ENCODE data around the gene RCOR2.

The RCOR2 gene

GRCh38 chr11:63907063-63907462, 9.9 kb downstream of the RCOR2 start:
- DNase-seq, result no peak

DNA sequence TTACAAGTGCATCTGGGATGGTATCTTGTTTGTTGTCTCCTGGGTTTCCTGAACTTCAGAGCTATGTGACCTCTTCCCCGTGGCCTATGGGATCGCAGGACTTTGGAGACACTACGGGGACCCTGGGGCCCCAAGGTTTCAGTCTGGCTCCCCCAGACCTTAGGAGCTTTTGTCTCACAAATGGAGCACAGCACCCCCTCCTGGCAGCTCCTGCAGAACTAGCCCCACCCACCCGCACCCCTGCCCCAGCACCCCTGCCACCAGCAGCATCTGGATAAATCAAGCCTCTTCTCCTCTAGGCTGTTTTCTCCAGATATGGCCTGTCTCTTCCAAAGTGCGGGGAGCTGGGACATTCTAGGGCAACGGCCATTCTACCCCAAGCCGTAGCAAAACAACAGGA, 10.4 kb downstream of the RCOR2 start:
- no peak for DNase-seq

GRCh38 chr11:63906087-63906486, 10.9 kb downstream of the RCOR2 start:
- DNase-seq, result no peak

GRCh38 chr11:63905179-63905578, 11.8 kb downstream of the RCOR2 start:
- no peak for DNase-seq

DNA sequence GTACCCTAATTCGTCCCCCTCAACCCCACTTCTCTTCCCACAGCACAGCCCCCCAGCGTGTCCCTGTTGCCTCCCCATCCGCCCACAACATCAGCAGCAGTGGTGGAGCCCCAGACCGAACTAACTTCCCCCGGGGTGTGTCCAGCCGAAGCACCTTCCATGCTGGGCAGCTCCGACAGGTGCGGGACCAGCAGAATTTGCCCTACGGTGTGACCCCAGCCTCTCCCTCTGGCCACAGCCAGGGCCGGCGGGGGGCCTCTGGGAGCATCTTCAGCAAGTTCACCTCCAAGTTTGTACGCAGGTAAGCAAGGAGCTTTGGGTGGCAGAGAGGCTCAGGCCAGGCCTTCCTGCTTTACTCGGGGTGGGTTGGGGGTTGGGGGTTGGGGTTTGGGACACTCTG, 12.2 kb downstream of the RCOR2 start:
- no peak for DNase-seq

- no peak for DNase-seq
Observed at GRCh38 chr11:63903884-63904283, 13.1 kb downstream of the RCOR2 start.

- DNase-seq, result no peak
Observed at GRCh38 chr11:63901660-63902059, 15.3 kb downstream of the RCOR2 start.

DNA sequence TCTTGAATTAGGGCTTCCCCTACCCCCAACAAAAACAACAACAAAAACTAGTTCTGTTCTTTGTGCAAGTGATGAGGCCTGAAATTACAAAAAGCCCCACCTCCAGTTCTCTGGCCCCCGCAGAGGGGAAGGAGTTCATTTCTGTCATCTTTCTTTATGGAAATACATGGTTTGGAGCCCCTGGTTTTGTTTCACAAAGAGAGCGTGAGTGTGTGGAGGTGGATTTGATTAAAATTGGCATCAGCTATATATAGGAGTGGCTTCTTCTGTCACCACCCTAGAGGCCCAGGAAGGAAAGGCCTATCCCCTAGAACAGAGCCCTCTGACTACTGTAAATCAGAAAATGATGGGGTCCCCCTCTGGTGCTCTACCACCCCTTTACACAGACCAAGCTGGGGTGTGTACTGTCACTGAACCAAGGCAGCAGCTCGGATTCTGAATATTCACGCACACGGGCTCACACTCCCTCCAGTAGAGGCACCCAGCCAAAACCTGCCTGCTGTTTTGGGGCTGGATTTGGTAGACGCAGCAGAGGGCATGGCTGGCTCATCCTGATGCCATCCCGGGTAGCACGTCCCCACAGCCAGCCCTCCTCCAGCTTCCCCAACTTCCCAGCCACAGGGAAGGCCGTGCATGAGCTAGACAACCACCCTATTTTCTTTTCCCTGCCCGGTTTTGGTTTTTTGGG, 19.4 kb downstream of the RCOR2 start:
- no peak for DNase-seq

DNA sequence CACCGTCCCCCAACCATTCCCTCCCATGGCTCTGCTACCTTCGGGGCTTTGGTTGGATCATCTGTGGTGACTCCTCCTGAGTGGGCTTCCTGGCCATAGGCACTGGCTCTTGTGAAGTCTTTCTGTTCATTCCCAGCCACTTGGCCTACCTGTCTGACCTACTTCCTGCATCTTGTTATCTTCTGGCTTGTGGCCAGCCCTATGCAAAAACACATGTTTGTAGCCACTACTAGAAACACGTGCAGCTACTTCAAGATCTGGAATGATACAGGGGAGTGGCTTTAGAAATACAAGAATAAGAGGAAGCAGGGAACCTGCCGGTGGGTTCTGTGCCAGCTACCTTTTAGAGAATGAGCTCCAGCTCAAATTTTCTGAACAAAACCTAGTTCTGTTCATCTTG, 20.9 kb downstream of the RCOR2 start:
- no peak for DNase-seq

GRCh38 chr11:63893355-63893754, 23.6 kb downstream of the RCOR2 start:
- DNase-seq, result no peak

DNA sequence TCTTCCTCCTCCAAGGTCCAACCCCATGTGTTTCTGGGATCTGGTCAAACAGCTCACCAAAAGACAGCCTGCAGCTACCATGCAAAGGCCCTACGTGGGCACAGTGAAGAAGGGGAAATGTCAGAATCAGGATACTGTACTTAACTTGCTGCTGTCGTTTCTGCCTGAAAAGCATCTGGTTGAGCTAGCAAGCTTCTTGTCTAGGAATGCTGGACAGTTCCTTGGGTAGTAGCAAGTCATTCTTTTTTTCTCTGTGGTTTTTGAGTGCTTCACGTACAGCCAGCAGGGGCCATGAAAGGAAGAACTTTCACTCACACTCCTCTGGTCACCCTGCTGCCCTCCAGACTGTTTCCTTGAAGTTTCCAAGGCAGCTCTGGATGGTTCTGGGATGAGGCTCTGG, 24.7 kb downstream of the RCOR2 start:
- no peak for DNase-seq

DNA sequence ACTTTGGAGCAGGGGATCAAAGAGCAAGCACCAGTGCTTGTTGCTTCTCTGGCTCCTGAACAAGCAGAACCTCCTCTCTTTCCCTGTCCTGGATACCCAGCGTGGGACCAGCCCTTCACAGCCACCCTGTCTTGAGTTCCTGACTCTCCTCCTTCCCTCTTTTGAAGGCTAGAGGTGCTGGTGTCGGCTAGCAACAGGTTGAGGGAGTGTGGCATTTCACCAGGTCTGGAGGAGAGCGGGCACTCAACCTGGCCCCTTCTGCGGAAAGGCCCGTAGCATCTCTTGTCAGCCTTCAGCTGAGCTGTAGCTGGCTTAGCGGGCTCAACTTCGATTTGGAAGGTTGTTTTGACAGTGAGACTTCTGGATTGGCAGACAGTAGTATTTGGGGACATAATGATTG, 26.6 kb downstream of the RCOR2 start:
- no peak for DNase-seq

- no peak for DNase-seq
Observed at GRCh38 chr11:63889344-63889743, 27.6 kb downstream of the RCOR2 start.

DNA sequence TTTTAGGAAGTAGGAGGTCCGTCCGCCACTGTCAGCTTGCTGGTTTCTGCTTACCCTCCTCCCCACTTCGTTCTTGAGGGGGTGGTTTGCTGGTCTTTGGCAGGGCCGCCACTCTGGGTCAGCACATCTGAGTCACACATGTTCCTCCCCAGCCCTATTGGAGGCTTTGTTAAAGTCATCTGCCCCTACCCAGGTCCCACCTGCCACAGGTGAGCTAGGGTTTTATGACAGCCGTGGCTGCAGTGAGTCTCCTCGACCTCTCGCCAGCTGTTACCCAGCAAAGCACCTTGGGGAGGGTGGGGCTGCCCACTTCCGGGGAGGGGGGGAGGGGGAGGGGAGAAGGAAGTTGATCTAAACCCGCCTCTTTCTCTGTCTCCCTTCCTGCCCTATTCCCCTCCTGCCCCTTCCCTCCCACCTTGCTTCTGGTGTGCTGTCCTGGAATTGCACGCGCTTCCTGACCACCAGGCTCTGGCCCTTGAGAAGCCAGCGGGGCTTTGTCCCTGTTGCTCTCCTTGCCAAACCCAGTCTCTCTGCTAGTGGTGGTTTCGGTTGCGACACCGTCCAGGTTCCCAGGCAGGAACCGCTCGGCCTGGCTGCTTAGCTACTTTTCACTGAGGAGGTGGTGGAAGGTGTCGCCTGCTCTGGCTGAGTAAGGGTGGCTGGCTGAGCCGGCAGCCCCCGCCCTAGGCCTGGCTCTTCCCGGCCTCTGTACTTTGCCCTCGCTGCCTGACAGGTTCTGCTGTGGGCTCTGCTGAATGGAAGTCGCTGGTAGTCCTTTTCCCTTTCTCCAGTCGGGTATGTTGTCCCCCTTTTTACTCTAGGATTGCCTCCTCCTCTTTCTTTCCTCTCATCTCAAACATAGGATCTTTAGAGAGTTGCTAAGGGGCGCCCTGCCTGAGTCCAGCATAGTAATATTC, 28.5 kb downstream of the RCOR2 start:
- peak; percentile 58 for DNase-seq

DNA sequence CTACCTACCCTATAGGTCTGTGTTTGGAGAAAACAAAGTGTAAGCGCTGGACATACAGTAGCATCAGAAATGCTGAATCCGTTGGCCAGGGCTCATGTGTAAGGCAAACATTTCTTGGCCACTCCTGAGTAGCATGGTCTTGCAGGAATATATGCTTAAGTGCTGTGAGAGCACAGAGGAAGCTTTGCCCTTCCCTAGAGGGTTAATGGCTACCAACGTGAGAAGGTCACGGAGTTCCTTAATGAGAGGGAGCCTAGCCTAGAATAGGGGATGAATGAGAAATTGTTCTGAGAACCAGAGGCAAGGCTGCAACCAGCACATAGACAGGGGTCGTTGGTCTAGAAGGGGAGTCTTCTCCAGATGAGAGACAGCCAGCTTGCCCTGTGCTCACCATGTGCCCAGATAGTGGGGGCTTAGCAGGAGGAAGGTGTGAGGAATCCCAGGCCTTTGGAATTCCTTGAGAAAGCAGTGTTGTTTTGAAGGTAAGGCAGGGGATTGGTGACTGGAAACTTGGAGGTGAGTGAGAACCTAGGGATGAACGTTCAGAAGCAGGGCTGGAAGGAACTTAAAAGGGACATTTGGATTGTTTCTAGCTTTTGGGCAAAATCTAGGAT, 29.5 kb downstream of the RCOR2 start:
- DNase-seq, result no peak

DNA sequence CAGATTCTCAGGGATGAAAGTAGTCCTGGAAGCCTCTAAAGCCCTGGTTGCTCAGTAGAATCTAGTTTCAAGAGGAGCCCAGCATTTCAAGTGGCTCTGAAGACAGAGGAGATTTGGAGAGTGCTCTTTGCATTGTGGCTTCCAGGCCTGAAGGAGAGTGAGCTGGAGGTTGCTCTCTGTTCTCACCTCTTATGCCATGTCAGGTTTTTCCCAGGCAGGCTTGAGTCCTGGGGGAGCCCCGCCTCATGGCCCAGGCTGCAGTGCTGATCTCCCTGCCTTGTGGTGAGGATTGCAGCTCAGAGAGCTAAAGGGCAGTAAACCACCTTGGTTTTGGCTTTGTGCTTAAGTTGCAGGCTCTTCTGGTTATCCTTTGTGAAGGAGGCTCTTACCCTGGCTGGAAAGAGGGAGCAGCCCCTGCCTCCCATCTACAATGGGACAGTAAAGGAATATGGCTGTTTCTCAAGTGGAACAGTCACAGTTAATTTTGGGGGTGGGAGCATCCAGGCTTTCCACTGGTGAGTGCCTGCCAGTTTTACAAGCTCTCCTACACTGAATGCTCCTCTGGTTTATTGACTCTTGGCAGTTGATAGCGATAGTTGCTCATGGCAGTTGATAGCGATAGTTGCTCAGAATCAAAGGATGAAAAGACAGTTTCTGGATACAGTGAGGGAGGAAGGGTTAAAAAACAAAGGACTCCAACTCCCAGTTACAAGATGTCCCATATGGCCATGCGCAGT, 32.6 kb downstream of the RCOR2 start:
- DNase-seq, result no peak

- DNase-seq, result no peak
Observed at GRCh38 chr11:63883791-63884190, 33.2 kb downstream of the RCOR2 start.

DNA sequence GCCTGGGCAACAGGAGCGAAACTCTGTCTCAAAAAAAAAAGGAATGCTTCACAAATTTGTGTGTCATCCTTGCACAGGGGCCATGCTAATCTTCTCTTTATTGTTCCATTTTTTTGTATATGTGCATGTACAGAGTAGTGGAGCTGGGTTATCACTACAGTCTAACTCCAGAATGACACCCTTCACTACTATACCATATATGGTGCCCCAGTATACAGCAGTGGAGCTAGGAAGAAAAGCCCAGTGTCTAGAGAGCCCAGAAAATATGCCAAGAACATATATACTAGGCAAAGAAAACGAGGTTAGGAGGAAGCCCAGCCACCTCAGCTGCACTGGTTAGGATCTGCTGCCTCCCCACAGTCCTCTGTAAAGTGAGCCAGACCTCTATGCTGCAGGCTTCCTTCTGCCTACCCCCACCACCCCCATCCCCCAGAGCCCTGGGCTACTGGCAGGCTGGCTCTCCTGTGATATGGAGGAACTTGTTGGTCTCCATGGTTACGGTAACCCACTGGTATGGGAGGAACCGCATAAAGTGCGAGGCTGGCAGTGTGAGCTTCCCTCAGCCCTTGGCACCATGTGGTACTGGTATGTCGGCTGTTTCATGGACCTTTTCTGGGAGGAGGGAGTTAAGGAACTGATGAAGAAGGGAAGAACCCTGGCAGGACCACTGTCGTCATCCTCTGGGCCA, 34.3 kb downstream of the RCOR2 start:
- DNase-seq, result no peak

GRCh38 chr11:63880403-63880790, 36.6 kb downstream of the RCOR2 start:
- DNase-seq, result no peak

DNA sequence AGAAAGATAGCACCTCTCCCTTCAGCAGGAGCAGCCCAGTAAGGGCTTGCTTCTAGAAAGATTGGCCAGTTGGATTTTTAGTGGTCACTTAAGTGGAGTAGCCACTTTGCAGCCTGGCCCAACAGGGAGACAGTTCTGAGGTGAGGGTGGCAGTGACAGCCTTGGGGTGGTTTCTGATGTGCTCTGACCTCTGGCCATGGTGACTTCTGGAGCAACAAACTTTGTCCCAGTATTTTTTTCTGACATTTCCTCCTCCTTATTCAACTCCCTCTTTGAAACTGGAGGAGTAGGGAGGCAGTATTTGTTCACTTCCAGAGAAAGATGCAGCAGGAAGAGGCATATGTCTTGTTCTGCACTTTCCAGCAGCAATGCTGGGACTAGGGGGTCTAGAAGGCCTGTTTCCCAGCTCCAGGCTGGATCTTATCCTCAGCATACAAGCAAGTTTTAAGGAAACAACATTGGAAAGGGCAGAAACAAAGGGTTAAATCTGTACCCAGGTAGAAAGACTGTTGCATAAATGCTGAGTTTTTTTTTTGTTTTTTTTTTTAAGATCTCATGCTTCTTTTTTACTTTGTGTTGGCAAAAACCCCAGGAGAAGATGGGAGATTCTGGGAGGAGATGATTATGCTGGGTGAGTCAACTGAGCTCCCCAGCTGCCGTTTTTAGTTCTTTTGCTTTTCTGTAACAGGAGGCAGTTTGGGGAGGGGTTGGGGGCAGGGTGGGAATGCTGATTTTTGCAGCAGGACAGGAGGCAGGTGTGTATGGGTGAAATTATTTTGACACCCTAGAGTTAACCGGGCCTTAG, 37.2 kb downstream of the RCOR2 start:
- no peak for DNase-seq

- DNase-seq, result no peak
Observed at GRCh38 chr11:63877658-63878241, 39.2 kb downstream of the RCOR2 start.

Measured in NCI-H146 (cell line).